ENCODE data around the gene PPP2R2C.

GRCh38 chr4:6422105-6422504 is 50.3 kb downstream of the PPP2R2C start:
- TF ChIP-seq ELF1 (IDR thresholded peaks at IDR 0.05; ENCODE audit: borderline replicate concordance, low read depth): no peak
- TF ChIP-seq, protein P1, sequence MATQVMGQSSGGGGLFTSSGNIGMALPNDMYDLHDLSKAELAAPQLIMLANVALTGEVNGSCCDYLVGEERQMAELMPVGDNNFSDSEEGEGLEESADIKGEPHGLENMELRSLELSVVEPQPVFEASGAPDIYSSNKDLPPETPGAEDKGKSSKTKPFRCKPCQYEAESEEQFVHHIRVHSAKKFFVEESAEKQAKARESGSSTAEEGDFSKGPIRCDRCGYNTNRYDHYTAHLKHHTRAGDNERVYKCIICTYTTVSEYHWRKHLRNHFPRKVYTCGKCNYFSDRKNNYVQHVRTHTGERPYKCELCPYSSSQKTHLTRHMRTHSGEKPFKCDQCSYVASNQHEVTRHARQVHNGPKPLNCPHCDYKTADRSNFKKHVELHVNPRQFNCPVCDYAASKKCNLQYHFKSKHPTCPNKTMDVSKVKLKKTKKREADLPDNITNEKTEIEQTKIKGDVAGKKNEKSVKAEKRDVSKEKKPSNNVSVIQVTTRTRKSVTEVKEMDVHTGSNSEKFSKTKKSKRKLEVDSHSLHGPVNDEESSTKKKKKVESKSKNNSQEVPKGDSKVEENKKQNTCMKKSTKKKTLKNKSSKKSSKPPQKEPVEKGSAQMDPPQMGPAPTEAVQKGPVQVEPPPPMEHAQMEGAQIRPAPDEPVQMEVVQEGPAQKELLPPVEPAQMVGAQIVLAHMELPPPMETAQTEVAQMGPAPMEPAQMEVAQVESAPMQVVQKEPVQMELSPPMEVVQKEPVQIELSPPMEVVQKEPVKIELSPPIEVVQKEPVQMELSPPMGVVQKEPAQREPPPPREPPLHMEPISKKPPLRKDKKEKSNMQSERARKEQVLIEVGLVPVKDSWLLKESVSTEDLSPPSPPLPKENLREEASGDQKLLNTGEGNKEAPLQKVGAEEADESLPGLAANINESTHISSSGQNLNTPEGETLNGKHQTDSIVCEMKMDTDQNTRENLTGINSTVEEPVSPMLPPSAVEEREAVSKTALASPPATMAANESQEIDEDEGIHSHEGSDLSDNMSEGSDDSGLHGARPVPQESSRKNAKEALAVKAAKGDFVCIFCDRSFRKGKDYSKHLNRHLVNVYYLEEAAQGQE (IDR thresholded peaks at IDR 0.05; ENCODE audit: low read depth): no peak
- TF ChIP-seq POLR2A (IDR thresholded peaks at IDR 0.05; ENCODE audit: borderline replicate concordance, extremely low read depth, insufficient read depth, insufficient read length): no peak
- TF ChIP-seq, protein P2, sequence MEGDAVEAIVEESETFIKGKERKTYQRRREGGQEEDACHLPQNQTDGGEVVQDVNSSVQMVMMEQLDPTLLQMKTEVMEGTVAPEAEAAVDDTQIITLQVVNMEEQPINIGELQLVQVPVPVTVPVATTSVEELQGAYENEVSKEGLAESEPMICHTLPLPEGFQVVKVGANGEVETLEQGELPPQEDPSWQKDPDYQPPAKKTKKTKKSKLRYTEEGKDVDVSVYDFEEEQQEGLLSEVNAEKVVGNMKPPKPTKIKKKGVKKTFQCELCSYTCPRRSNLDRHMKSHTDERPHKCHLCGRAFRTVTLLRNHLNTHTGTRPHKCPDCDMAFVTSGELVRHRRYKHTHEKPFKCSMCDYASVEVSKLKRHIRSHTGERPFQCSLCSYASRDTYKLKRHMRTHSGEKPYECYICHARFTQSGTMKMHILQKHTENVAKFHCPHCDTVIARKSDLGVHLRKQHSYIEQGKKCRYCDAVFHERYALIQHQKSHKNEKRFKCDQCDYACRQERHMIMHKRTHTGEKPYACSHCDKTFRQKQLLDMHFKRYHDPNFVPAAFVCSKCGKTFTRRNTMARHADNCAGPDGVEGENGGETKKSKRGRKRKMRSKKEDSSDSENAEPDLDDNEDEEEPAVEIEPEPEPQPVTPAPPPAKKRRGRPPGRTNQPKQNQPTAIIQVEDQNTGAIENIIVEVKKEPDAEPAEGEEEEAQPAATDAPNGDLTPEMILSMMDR (IDR thresholded peaks at IDR 0.05 in 2 of 3, conservative IDR thresholded peaks at IDR 0.05 in 1 of 3; ENCODE audit: borderline replicate concordance in 1 of 3, insufficient read depth in 1 of 3, low read depth in 2 of 3, low read length in 2 of 3): no peak
- TF ChIP-seq JUND (IDR thresholded peaks at IDR 0.05): no peak
- no peak for TF ChIP-seq EGR1 (IDR thresholded peaks at IDR 0.05; ENCODE audit: low read depth)
- TF ChIP-seq SIN3A (IDR thresholded peaks at IDR 0.05; ENCODE audit: low read depth): no peak
- TF ChIP-seq ATF3 (IDR thresholded peaks at IDR 0.05): no peak
- no peak for TF ChIP-seq CEBPB (IDR thresholded peaks at IDR 0.05; ENCODE audit: low read depth)
- no peak for TF ChIP-seq ZNF274 (IDR thresholded peaks at IDR 0.05; ENCODE audit: low read depth, low read length)
- TF ChIP-seq FOSL1 (IDR thresholded peaks at IDR 0.05; ENCODE audit: low read depth): no peak
- no peak for TF ChIP-seq EZH2 (IDR thresholded peaks at IDR 0.05)
- TF ChIP-seq POLR2AphosphoS5 (IDR thresholded peaks at IDR 0.05; ENCODE audit: low read depth, low read length): no peak
- TF ChIP-seq SRF (IDR thresholded peaks at IDR 0.05; ENCODE audit: low read depth): no peak

Measured in HCT116 (cell line).